Measurements from ENCODE around the gene PLB1.

The PLB1 gene

GRCh38 chr2:28624793-28625701, 129.2 kb downstream of the PLB1 start:
- in situ Hi-C loops (cut with MboI; ENCODE audit: low sequenced_read_pairs), result no loop called here

GRCh38 chr2:28626376-28626775, 130.5 kb downstream of the PLB1 start:
- in situ Hi-C loops (cut with MboI; ENCODE audit: low sequenced_read_pairs), result no loop called here

- in situ Hi-C loops (cut with MboI; ENCODE audit: low sequenced_read_pairs), result no loop called here
Observed at GRCh38 chr2:28626891-28627421, 131.1 kb downstream of the PLB1 start.

- in situ Hi-C loops (cut with MboI; ENCODE audit: low sequenced_read_pairs), result no loop called here
Observed at GRCh38 chr2:28627722-28628480, 132.0 kb downstream of the PLB1 start.

- in situ Hi-C loops (cut with MboI; ENCODE audit: low sequenced_read_pairs), result no loop called here
Observed at GRCh38 chr2:28628506-28628905, 132.6 kb downstream of the PLB1 start.

- in situ Hi-C loops (cut with MboI; ENCODE audit: low sequenced_read_pairs), result no loop called here
Observed at GRCh38 chr2:28628987-28629386, 133.1 kb downstream of the PLB1 start.

- in situ Hi-C loops (cut with MboI; ENCODE audit: low sequenced_read_pairs), result no loop called here
Observed at GRCh38 chr2:28629910-28630309, 134.1 kb downstream of the PLB1 start.

- in situ Hi-C loops (cut with MboI; ENCODE audit: low sequenced_read_pairs), result no loop called here
Observed at GRCh38 chr2:28630341-28630740, 134.5 kb downstream of the PLB1 start.

GRCh38 chr2:28631514-28632206, 135.8 kb downstream of the PLB1 start:
- in situ Hi-C loops (cut with MboI; ENCODE audit: low sequenced_read_pairs), result no loop called here

- in situ Hi-C loops (cut with MboI; ENCODE audit: low sequenced_read_pairs), result no loop called here
Observed at GRCh38 chr2:28632791-28633190, 136.9 kb downstream of the PLB1 start.

- in situ Hi-C loops (cut with MboI; ENCODE audit: low sequenced_read_pairs), result no loop called here
Observed at GRCh38 chr2:28633204-28633603, 137.3 kb downstream of the PLB1 start.

- in situ Hi-C loops (cut with MboI; ENCODE audit: low sequenced_read_pairs), result no loop called here
Observed at GRCh38 chr2:28633746-28634145, 137.9 kb downstream of the PLB1 start.

GRCh38 chr2:28635191-28635611, 139.3 kb downstream of the PLB1 start:
- in situ Hi-C loops (cut with MboI; ENCODE audit: low sequenced_read_pairs), result no loop called here

GRCh38 chr2:28636491-28636890, 140.6 kb downstream of the PLB1 start:
- in situ Hi-C loops (cut with MboI; ENCODE audit: low sequenced_read_pairs), result no loop called here

- in situ Hi-C loops (cut with MboI; ENCODE audit: low sequenced_read_pairs), result no loop called here
Observed at GRCh38 chr2:28637066-28638047, 141.5 kb downstream of the PLB1 start.

- in situ Hi-C loops (cut with MboI; ENCODE audit: low sequenced_read_pairs), result no loop called here
Observed at GRCh38 chr2:28638102-28638501, 142.2 kb downstream of the PLB1 start.

GRCh38 chr2:28639092-28639691, 143.3 kb downstream of the PLB1 start:
- in situ Hi-C loops (cut with MboI; ENCODE audit: low sequenced_read_pairs), result no loop called here

GRCh38 chr2:28639836-28640235, 144.0 kb downstream of the PLB1 start:
- in situ Hi-C loops (cut with MboI; ENCODE audit: low sequenced_read_pairs), result no loop called here

GRCh38 chr2:28640260-28640907, 144.5 kb downstream of the PLB1 start:
- in situ Hi-C loops (cut with MboI; ENCODE audit: low sequenced_read_pairs), result no loop called here
